ENCODE measurements around the gene ANKRD18A. TPM values are rescaled to one million over a fixed set of nuclear protein-coding genes. Genes with fewer than 3 reads are reported as not detected.
A peak's percentile ranks its signal among the peaks of the same experiment; 100 is the strongest.

The ANKRD18A gene
- total RNA-seq, 2 experiments from 2014 or later, result 3.1 to 3.4 TPM

GRCh38 chr9:38642951-38643814 lies 22.8 kb upstream of the ANKRD18A start:
- no peaks in the 10 kb centered on the region for H3K36me3 Mint-ChIP-seq (ENCODE audit: low read depth)
- H3K4me3 Mint-ChIP-seq, result no peak overlapping the region
- H3K27ac Mint-ChIP-seq, result no peak overlapping the region
- ChIA-PET POLR2A (interaction anchor here (0.6 to 0.8 kb wide), 2 partner anchors 21 to 203 kb away, joined by 3 read pairs; no protein-coding TSS in a partner anchor), CTCF (no interaction called here)
- no peak for DNase-seq
- H3K27me3 Mint-ChIP-seq, result no peaks in the 10 kb centered on the region
- H3K9me3 Mint-ChIP-seq, result no peaks in the 10 kb centered on the region
- no peaks in the 10 kb centered on the region for H3K4me1 Mint-ChIP-seq

GRCh38 chr9:38641985-38642864 lies 21.8 kb upstream of the ANKRD18A start:
- DNase-seq, result no peak
- ChIA-PET CTCF (interaction anchor here (0.6 kb wide), 1 partner anchor 515 kb away, joined by 5 read pairs; no protein-coding TSS in a partner anchor), POLR2A (interaction anchor here (0.8 kb wide), 1 partner anchor 20 kb away, joined by 3 read pairs; no protein-coding TSS in a partner anchor)
- no peak overlapping the region for H3K27ac Mint-ChIP-seq
- H3K36me3 Mint-ChIP-seq (ENCODE audit: low read depth), result no peaks in the 10 kb centered on the region
- H3K27me3 Mint-ChIP-seq, result no peaks in the 10 kb centered on the region
- H3K4me3 Mint-ChIP-seq, result no peak overlapping the region
- no peaks in the 10 kb centered on the region for H3K4me1 Mint-ChIP-seq
- H3K9me3 Mint-ChIP-seq, result no peaks in the 10 kb centered on the region

DNA sequence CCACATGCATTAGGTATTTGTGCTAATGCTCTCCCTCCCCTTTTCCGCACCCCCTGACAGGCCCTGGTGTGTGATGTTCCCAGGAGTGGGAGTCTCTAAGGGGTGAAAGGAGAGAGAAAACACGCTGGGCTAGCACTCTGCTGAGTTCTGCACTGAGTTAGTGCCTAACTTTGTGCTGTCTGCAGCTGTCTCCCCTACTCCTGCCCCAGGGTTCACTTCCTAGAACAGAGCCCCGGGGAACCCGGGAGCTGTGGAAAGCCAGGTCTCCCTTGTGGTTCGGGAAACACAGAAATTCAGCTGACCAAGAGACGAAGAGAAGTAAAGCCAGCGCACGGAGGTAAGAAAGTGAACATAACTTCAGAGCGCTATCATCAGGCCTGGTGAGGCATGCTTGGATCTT lies 20.7 kb upstream of the ANKRD18A start:
- Mint-ChIP-seq H3K27me3 (no peaks in the 10 kb centered on the region), H3K4me3 (no peak overlapping the region), H3K4me1 (no peaks in the 10 kb centered on the region), H3K9me3 (no peaks in the 10 kb centered on the region), H3K36me3 (ENCODE audit: low read depth) (no peaks in the 10 kb centered on the region), H3K27ac (no peak overlapping the region)
- CTCF ChIA-PET, result no interaction called here
- no peak for DNase-seq
- POLR2A ChIA-PET, result no interaction called here

DNA sequence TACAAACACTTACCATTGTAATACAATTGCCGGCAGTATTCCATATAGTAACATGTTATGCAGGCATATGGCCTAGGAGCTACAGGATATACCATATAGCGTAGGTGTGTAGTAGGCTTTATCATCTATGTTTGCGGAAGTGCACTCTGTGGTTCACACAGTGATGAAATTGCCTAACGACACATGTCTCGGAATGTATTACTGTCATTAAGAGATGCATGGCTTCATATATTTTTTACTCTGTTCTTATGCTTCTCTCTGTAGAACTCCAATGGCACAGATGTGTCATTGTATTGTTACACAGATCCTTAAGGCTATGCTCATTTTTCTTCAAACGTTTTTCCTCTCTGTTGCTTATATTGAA lies 19.2 kb upstream of the ANKRD18A start:
- POLR2A ChIA-PET, result no interaction called here
- no peak for DNase-seq
- Mint-ChIP-seq H3K4me3 (no peak overlapping the region), H3K9me3 (no peaks in the 10 kb centered on the region), H3K27ac (no peak overlapping the region), H3K36me3 (ENCODE audit: low read depth) (no peaks in the 10 kb centered on the region), H3K27me3 (no peaks in the 10 kb centered on the region), H3K4me1 (no peaks in the 10 kb centered on the region)
- CTCF ChIA-PET, result no interaction called here

DNA sequence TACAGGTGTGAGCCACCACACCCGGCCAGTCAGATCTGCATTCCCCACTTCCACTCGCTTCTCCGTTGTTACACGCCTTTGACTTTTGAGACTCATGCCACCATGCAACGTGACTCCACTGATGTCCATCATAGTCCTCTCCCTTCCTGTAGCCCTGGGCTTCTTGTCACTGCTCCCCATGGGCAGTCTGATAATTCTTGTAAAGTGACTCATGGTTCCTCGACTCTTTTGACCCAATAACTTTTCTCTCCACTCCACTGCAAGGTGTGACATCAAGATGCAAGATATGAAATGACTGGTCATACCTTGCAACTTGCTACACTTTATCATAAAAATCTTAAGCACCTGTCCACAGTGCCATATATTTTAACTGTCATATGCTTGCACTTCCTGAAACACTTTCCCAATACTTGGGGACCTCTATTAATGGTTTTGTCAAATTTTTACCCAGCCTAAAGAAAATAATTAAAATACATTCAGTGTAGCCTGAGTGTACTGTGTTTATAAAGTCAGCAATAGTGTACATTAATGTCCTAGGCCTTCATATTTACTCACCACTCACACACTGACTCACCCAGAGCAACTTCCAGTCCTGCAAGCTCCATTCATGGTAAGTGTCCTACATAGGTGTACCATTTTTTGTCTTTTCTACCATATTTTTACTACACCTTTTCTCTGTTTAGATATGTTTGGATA lies 18.6 kb upstream of the ANKRD18A start:
- CTCF ChIA-PET, result no interaction called here
- no peaks in the 10 kb centered on the region for H3K27me3 Mint-ChIP-seq
- H3K4me3 Mint-ChIP-seq, result no peak overlapping the region
- no peak for DNase-seq
- H3K4me1 Mint-ChIP-seq, result no peaks in the 10 kb centered on the region
- H3K9me3 Mint-ChIP-seq, result no peaks in the 10 kb centered on the region
- POLR2A ChIA-PET, result no interaction called here
- no peak overlapping the region for H3K27ac Mint-ChIP-seq
- no peaks in the 10 kb centered on the region for H3K36me3 Mint-ChIP-seq (ENCODE audit: low read depth)

- no peaks in the 10 kb centered on the region for H3K36me3 Mint-ChIP-seq (ENCODE audit: low read depth)
- no peaks in the 10 kb centered on the region for H3K27me3 Mint-ChIP-seq
- H3K27ac Mint-ChIP-seq, result no peak overlapping the region
- ChIA-PET POLR2A (no interaction called here), CTCF (interaction anchor here (0.9 kb wide), 1 partner anchor 13 kb away, joined by 5 read pairs; no protein-coding TSS in a partner anchor)
- DNase-seq, result no peak
- H3K9me3 Mint-ChIP-seq, result no peaks in the 10 kb centered on the region
- H3K4me1 Mint-ChIP-seq, result no peaks in the 10 kb centered on the region
- no peak overlapping the region for H3K4me3 Mint-ChIP-seq
Observed at GRCh38 chr9:38634315-38634714, 13.9 kb upstream of the ANKRD18A start.

- Mint-ChIP-seq H3K36me3 (ENCODE audit: low read depth) (no peaks in the 10 kb centered on the region), H3K27ac (no peak overlapping the region), H3K27me3 (peaks cover 2% of the 10 kb centered on the region), H3K4me3 (no peak overlapping the region), H3K9me3 (no peaks in the 10 kb centered on the region), H3K4me1 (no peaks in the 10 kb centered on the region)
- ChIA-PET POLR2A (no interaction called here), CTCF (no interaction called here)
- no peak for DNase-seq
Observed at GRCh38 chr9:38629511-38629910, 9.1 kb upstream of the ANKRD18A start.

GRCh38 chr9:38626006-38626405 lies 5.6 kb upstream of the ANKRD18A start:
- POLR2A ChIA-PET, result no interaction called here

GRCh38 chr9:38622951-38623350 lies 2.6 kb upstream of the ANKRD18A start:
- DNase-seq, result no peak
- peaks cover 23% of the 10 kb centered on the region for H3K27me3 Mint-ChIP-seq

More at GRCh38 chr9:38626006-38626405, 5.6 kb upstream of the ANKRD18A start:
- H3K36me3 Mint-ChIP-seq (ENCODE audit: low read depth), result no peaks in the 10 kb centered on the region
- peaks cover 10% of the 10 kb centered on the region for H3K4me1 Mint-ChIP-seq
- peaks cover 14% of the 10 kb centered on the region for H3K27me3 Mint-ChIP-seq
- H3K4me3 Mint-ChIP-seq, result no peak overlapping the region
- H3K9me3 Mint-ChIP-seq, result peaks cover 4% of the 10 kb centered on the region
- CTCF ChIA-PET, result no interaction called here
- DNase-seq, result no peak
- no peak overlapping the region for H3K27ac Mint-ChIP-seq

GRCh38 chr9:38622288-38622674 lies 1.9 kb upstream of the ANKRD18A start:
- H3K4me1 Mint-ChIP-seq, result peaks cover 13% of the 10 kb centered on the region
- peak overlapping the region; percentile 27 for H3K27ac Mint-ChIP-seq
- CTCF ChIA-PET, result interaction anchor here (0.8 to 1.8 kb wide), 2 partner anchors 12 to 106 kb away, joined by 3 to 5 read pairs; no protein-coding TSS in a partner anchor
- POLR2A ChIA-PET, result interaction anchor here (0.6 kb wide), 1 partner anchor 21 kb away, joined by 3 read pairs; no protein-coding TSS in a partner anchor
- peak; percentile 17 for DNase-seq
- peaks cover 23% of the 10 kb centered on the region for H3K27me3 Mint-ChIP-seq
- H3K9me3 Mint-ChIP-seq, result peaks cover 4% of the 10 kb centered on the region
- H3K36me3 Mint-ChIP-seq (ENCODE audit: low read depth), result no peaks in the 10 kb centered on the region
- peak overlapping the region; percentile 62 for H3K4me3 Mint-ChIP-seq

More at GRCh38 chr9:38622951-38623350, 2.6 kb upstream of the ANKRD18A start:
- ChIA-PET CTCF (no interaction called here), POLR2A (no interaction called here)
- H3K9me3 Mint-ChIP-seq, result peaks cover 4% of the 10 kb centered on the region
- peaks cover 13% of the 10 kb centered on the region for H3K4me1 Mint-ChIP-seq
- H3K27ac Mint-ChIP-seq, result no peak overlapping the region
- no peaks in the 10 kb centered on the region for H3K36me3 Mint-ChIP-seq (ENCODE audit: low read depth)
- H3K4me3 Mint-ChIP-seq, result peak overlapping the region; percentile 62

GRCh38 chr9:38621434-38622287 lies 1.3 kb upstream of the ANKRD18A start:
- DNase-seq, result peak; percentile 60
- peaks cover 4% of the 10 kb centered on the region for H3K9me3 Mint-ChIP-seq
- peak overlapping the region; percentile 27 for H3K27ac Mint-ChIP-seq
- ChIA-PET POLR2A (interaction anchor here (0.6 kb wide), 1 partner anchor 21 kb away, joined by 3 read pairs; no protein-coding TSS in a partner anchor), CTCF (interaction anchor here (0.7 to 1.8 kb wide), 4 partner anchors 10 to 106 kb away, joined by 3 to 5 read pairs (median 4); no protein-coding TSS in a partner anchor)
- H3K36me3 Mint-ChIP-seq (ENCODE audit: low read depth), result no peaks in the 10 kb centered on the region
- H3K4me1 Mint-ChIP-seq, result peaks cover 13% of the 10 kb centered on the region
- peaks cover 23% of the 10 kb centered on the region for H3K27me3 Mint-ChIP-seq
- H3K4me3 Mint-ChIP-seq, result peak overlapping the region; percentile 87

Measured in activated CD4-positive, alpha-beta memory T cell treated with anti-CD3 and anti-CD28 coated beads, Interleukin-2, amount 10 ng/mL, durations not matched to agents 7 days and 5 days (primary cell).